WTC11 (cell line): Measurements from ENCODE around the gene HDAC9.

Experiments
- CTCF ChIP-seq: fragments of 200-600 bp; IDR thresholded peaks from 2 replicates; pipeline ENCODE4 v1.8.0; 2022; ENCODE audit warnings: antibody characterized with exemption
- MLX ChIP-seq: sonication (generic); formaldehyde crosslinking; IDR thresholded peaks from 2 replicates; pipeline ENCODE4 v1.8.1; 2023; ENCODE audit warnings: mild to moderate bottlenecking, missing genetic modification reagents, moderate library complexity
- ZNF423 ChIP-seq: fragments of 250-450 bp; sonication (Bioruptor Pico); IDR thresholded peaks from 2 replicates; pipeline ENCODE4 v2.1.2; 2022; ENCODE audit warnings: mild to moderate bottlenecking, moderate library complexity

- TF ChIP-seq ZNF423 (no peak), CTCF (no peak), MLX (CRISPR knock-in tag) (no peak)
Observed at GRCh38 chr7:18939771-18940592, 444.4 kb downstream of the HDAC9 start.
